Panc1 (cell line): ENCODE results near the gene DIS3L2. TPM values are rescaled to one million over a fixed set of nuclear protein-coding genes. Genes with fewer than 3 reads are reported as not detected.

Source experiments
- ATAC-seq: fragments of 200-7000 bp; cut with Tn5 transposase; 2 replicates; pipeline ENCODE4 v1.9.1; 2020; ENCODE audit warnings: mild to moderate bottlenecking, moderate library complexity
- BruUV-seq: library from RNA; stranded (reverse); fragments of 400-500 nt; replicated peaks from 2 replicates; lab custom pipeline; 2021; lab: Mats Ljungman, UMichigan
- CTCF ChIA-PET: fragments of 300-600 bp; sonication (Branson Sonifier 250); formaldehyde crosslinking; loops from one replicate; lab custom pipeline; 2022; ENCODE audit warnings: antibody characterized with exemption; lab: Charles Lee
- POLR2A ChIA-PET: fragments of 300-600 bp; sonication (Branson Sonifier 250); formaldehyde crosslinking; loops from one replicate; lab custom pipeline; 2022; ENCODE audit warnings: antibody characterized with exemption; lab: Charles Lee
- DNase-seq: peaks from one replicate; pipeline ENCODE4 v3.0.0-alpha.2; 2010; ENCODE audit warnings: low read depth, low spot score
- H3K27ac ChIP-seq: 2 replicates; pipeline ENCODE4 v1.5.1; 2011; ENCODE audit warnings: mild to moderate bottlenecking, low read length, inconsistent platforms
- H3K27me3 ChIP-seq: fragments of 200-500 bp; sonication (Bioruptor generic); 2 replicates; pipeline ENCODE4 v1.6.0; 2014; ENCODE audit warnings: low read length, inconsistent platforms; ENCODE audit not compliant: control insufficient read depth, insufficient read depth
- H3K36me3 ChIP-seq: fragments of 200-500 bp; sonication (Bioruptor generic); 2 replicates; pipeline ENCODE4 v1.5.1; 2014; ENCODE audit warnings: inconsistent platforms, mild to moderate bottlenecking, low read length, moderate library complexity; ENCODE audit not compliant: control insufficient read depth, insufficient read depth
- H3K4me1 ChIP-seq: 2 replicates; pipeline ENCODE4 v1.5.1; 2011; ENCODE audit warnings: inconsistent platforms, mild to moderate bottlenecking, low read length, moderate library complexity; ENCODE audit not compliant: control insufficient read depth, insufficient read depth
- H3K4me3 ChIP-seq, 2 experiments: 2 replicates each; pipeline ENCODE4 v1.5.1; 2011 to 2012; ENCODE audit warnings: low read depth in 2 of 2, low read length in 2 of 2, mild to moderate bottlenecking in 2 of 2, inconsistent platforms in 1 of 2, moderate library complexity in 1 of 2
- H3K9me3 ChIP-seq: fragments of 200-500 bp; sonication (Bioruptor generic); 2 replicates; pipeline ENCODE4 v1.5.1; 2014; ENCODE audit warnings: low read depth, mild to moderate bottlenecking, inconsistent platforms, low read length, moderate library complexity; ENCODE audit not compliant: control insufficient read depth, insufficient read depth
- CTCF ChIP-seq: fragments of 450-650 bp; IDR thresholded peaks from 2 replicates; pipeline ENCODE4 v1.5.1; 2017; ENCODE audit warnings: mild to moderate bottlenecking
- POLR2AphosphoS5 ChIP-seq: IDR thresholded peaks from 2 replicates; pipeline ENCODE4 v1.6.1; 2012; ENCODE audit warnings: mild to moderate bottlenecking, low read depth, low read length, moderate library complexity
- REST ChIP-seq, 2 experiments: IDR thresholded peaks; 2 replicates each; pipeline ENCODE4 v1.6.1; 2011 to 2012; ENCODE audit warnings: low read depth in 2 of 2, control low read depth in 1 of 2, low read length in 1 of 2, mild to moderate bottlenecking in 1 of 2, moderate library complexity in 1 of 2; ENCODE audit not compliant: insufficient read depth in 1 of 2
- SIN3A ChIP-seq: IDR thresholded peaks from 2 replicates; pipeline ENCODE4 v1.6.1; 2012; ENCODE audit warnings: low read depth, mild to moderate bottlenecking, low read length, moderate library complexity, borderline replicate concordance; ENCODE audit not compliant: insufficient read depth
- TCF7L2 ChIP-seq: IDR thresholded peaks from 2 replicates; pipeline ENCODE4 v1.6.1; 2011; ENCODE audit warnings: mild to moderate bottlenecking, low read depth, low read length, inconsistent platforms
- in situ Hi-C: cut with HindIII; loops from 2 replicates; pipeline ENCODE4 v1.10.0; 2016; ENCODE audit warnings: low sequenced_read_pairs, low pct_unique_long_range_greater_than_20kb
- intact Hi-C: fragments of 100-400 bp; cut with micrococcal nuclease; formaldehyde crosslinking; loops from one replicate; pipeline ENCODE4 v1.10.0; 2022; ENCODE audit not compliant: unreplicated experiment
- total RNA-seq: library from RNA; stranded (reverse); gene quantifications from one replicate; pipeline ENCODE4 v1.2.1, GENCODE V29; 2021; ENCODE audit not compliant: unreplicated experiment

DIS3L2 gene
- total RNA-seq, 1 experiment from 2014 or later, result 28.1 TPM

GRCh38 chr2:232076272-232076671 is 114.8 kb downstream of the DIS3L2 start:
- Histone ChIP-seq H3K36me3 (no peaks in the 10 kb centered on the region), H3K27ac (no peak overlapping the region), H3K9me3 (no peaks in the 10 kb centered on the region), H3K27me3 (no peaks in the 10 kb centered on the region), H3K4me3 (no peak overlapping the region), H3K4me1 (no peaks in the 10 kb centered on the region)
- intact Hi-C loops, result no loop called here
- TF ChIP-seq SIN3A (no peak), REST (IDR thresholded peaks at IDR 0.05; ENCODE audit: insufficient read depth in 1 of 2, low read depth in 2 of 2, low read length in 1 of 2) (no peak), TCF7L2 (no peak), POLR2AphosphoS5 (no peak), CTCF (no peak)
- DNase-seq, result no peak
- POLR2A ChIA-PET, result no interaction called here
- BruUV-seq, result no TSS peak
- no peak for ATAC-seq
- in situ Hi-C loops, result no loop called here
- CTCF ChIA-PET, result no interaction called here

- TF ChIP-seq POLR2AphosphoS5 (no peak), REST (IDR thresholded peaks at IDR 0.05; ENCODE audit: insufficient read depth in 1 of 2, low read depth in 2 of 2, low read length in 1 of 2) (no peak), TCF7L2 (no peak), CTCF (no peak), SIN3A (no peak)
- no peak for DNase-seq
- ChIA-PET CTCF (no interaction called here), POLR2A (no interaction called here)
- Histone ChIP-seq H3K27ac (no peak overlapping the region), H3K9me3 (no peaks in the 10 kb centered on the region), H3K27me3 (no peaks in the 10 kb centered on the region), H3K4me1 (no peaks in the 10 kb centered on the region), H3K36me3 (no peaks in the 10 kb centered on the region), H3K4me3 (no peak overlapping the region)
- BruUV-seq, result no TSS peak
- intact Hi-C loops, result no loop called here
- in situ Hi-C loops, result no loop called here
- no peak for ATAC-seq
These were observed 115.2 kb downstream of the DIS3L2 start for GRCh38 chr2:232076736-232077135.
